H1 (cell line): ENCODE data around the gene IREB2. TPM values are rescaled to one million over a fixed set of nuclear protein-coding genes. Genes with fewer than 3 reads are reported as not detected.

ENCODE experiments used
- CHD1 ChIP-seq: IDR thresholded peaks from 2 replicates; pipeline ENCODE4 v1.6.1; 2012; ENCODE audit warnings: low read depth, low read length, improper control_type of control experiment
- CHD7 ChIP-seq: fragments of 300-600 bp; sonication (generic); IDR thresholded peaks from 2 replicates; pipeline ENCODE4 v1.7.1; 2012; ENCODE audit warnings: low read length, moderate library complexity, mild to moderate bottlenecking, inconsistent platforms; ENCODE audit not compliant: insufficient replicate concordance
- CTBP2 ChIP-seq: IDR thresholded peaks from 2 replicates; pipeline ENCODE4 v1.7.0; 2011; ENCODE audit warnings: borderline replicate concordance, mild to moderate bottlenecking, moderate library complexity, mixed read lengths, low read length; ENCODE audit not compliant: insufficient read depth, insufficient read length
- FOSL1 ChIP-seq: IDR thresholded peaks from 2 replicates; pipeline ENCODE4 v1.6.1; 2011; ENCODE audit warnings: mild to moderate bottlenecking, low read depth, low read length, moderate library complexity; ENCODE audit not compliant: insufficient read depth
- MAX ChIP-seq: IDR thresholded peaks from 2 replicates; pipeline ENCODE4 v1.6.1; 2012; ENCODE audit warnings: inconsistent platforms
- TBP ChIP-seq: IDR thresholded peaks from 2 replicates; pipeline ENCODE4 v1.6.1; 2011; ENCODE audit warnings: low read depth, low read length, improper control_type of control experiment
- TCF12 ChIP-seq: IDR thresholded peaks from 2 replicates; pipeline ENCODE4 v1.6.1; 2011; ENCODE audit warnings: low read depth, mild to moderate bottlenecking, low read length
- polyA plus RNA-seq, 7 experiments: library from polyadenylated mRNA; depleted of rRNA in 3 of 7; stranded (reverse) in 5 of 7; unstranded in 2 of 7; fragments of >200 nt in 5 of 7; fragments of 200-250 nt in 2 of 7; gene quantifications; 1 replicate in 5 of 7; 2 replicates in 1 of 7; 4 replicates in 1 of 7; pipeline versions ENCODE4 v1.2.1 to v1.2.3, GENCODE V29; 2011 to 2013; ENCODE audit warnings: missing spikeins in 2 of 7, mixed read lengths in 2 of 7
- total RNA-seq: library from RNA; stranded (reverse); fragmentation: NEBNext Ultra II Directional; extraction: Animal tissue kit (Norgen Biotek cat#: 25700); gene quantifications from 2 replicates; pipeline ENCODE4 v1.2.1, GENCODE V29; 2021

Gene IREB2
- total and polyA plus RNA-seq, 2 of the 8 experiments (the other 6 are each of a cell fraction or from before 2014, with no cell fraction given), result 21.0 to 103 TPM

- TF ChIP-seq CHD7, result no peak
- TF ChIP-seq MAX, result no peak
- TF ChIP-seq TCF12, result no peak
- TF ChIP-seq CHD1, result no peak
- no peak for TF ChIP-seq CTBP2
- no peak for TF ChIP-seq FOSL1
- no peak for TF ChIP-seq TBP
Observed at GRCh38 chr15:78457101-78457500, 19.1 kb downstream of the IREB2 start (continued).
